SJCRH30 (cell line): ENCODE measurements around the gene RABEP1. TPM values are rescaled to one million over a fixed set of nuclear protein-coding genes. Genes with fewer than 3 reads are reported as not detected.

ENCODE experiments used
- DNase-seq, 2 experiments: peaks; one replicate each; pipeline ENCODE4 v3.0.0-alpha.2; 2015 to 2020
- H3K27ac ChIP-seq: fragments of 250-450 bp; sonication (Bioruptor Pico); 2 replicates; pipeline ENCODE4 v1.5.1; 2020; ENCODE audit warnings: mild to moderate bottlenecking, moderate library complexity
- H3K27me3 ChIP-seq: fragments of 250-450 bp; sonication (Bioruptor Pico); 2 replicates; pipeline ENCODE4 v1.5.1; 2020; ENCODE audit warnings: mild to moderate bottlenecking, moderate library complexity
- H3K36me3 ChIP-seq: fragments of 250-450 bp; sonication (Bioruptor Pico); 2 replicates; pipeline ENCODE4 v1.5.1; 2020; ENCODE audit warnings: mild to moderate bottlenecking, moderate library complexity
- H3K4me1 ChIP-seq: fragments of 250-450 bp; sonication (Bioruptor Pico); 2 replicates; pipeline ENCODE4 v1.5.1; 2020; ENCODE audit warnings: mild to moderate bottlenecking, moderate library complexity
- H3K4me3 ChIP-seq: fragments of 250-450 bp; sonication (Bioruptor Pico); 2 replicates; pipeline ENCODE4 v1.5.1; 2020; ENCODE audit warnings: mild to moderate bottlenecking, moderate library complexity
- H3K9me3 ChIP-seq: fragments of 250-450 bp; sonication (Bioruptor Pico); replicated peaks from 2 replicates; pipeline ENCODE4 v1.5.1; 2020; ENCODE audit warnings: mild to moderate bottlenecking, moderate library complexity
- total RNA-seq: library from RNA; depleted of rRNA; stranded (reverse); fragments of >200 nt; shearing (Covaris generic); gene quantifications from 2 replicates; pipeline ENCODE4 v1.2.3, GENCODE V29; 2014

Gene RABEP1
- total RNA-seq, 1 experiment from 2014 or later, result 28.9 TPM

DNA sequence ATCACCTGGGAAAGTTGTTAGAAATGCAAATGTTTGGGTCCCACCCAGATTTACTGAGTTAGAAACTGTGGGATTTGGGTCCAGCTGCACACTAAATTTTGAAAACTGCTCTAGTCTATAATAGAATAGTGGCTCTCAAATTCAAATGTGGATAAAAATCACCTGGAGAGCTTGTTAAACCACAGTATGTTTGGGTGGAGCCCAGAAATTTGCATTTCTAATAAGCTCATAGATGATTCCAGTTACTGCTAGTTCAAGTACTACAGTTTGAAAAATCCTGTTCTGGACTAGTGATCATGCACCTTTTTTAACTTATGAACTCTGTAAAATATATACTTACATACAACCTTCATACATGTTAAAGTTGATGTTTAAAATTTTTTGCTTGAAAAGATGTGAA lies 27.8 kb downstream of the RABEP1 start:
- Histone ChIP-seq H3K27ac (no peak overlapping the region), H3K27me3 (no peaks in the 10 kb centered on the region), H3K4me3 (no peak overlapping the region), H3K9me3 (no peaks in the 10 kb centered on the region), H3K4me1 (0 out of 2 replicates have a peak, but pooled peaks cover 5% of the 10 kb centered on the region), H3K36me3 (peaks cover 3% of the 10 kb centered on the region; the same call in 1 of the 2 replicates)
- no peak for DNase-seq

DNA sequence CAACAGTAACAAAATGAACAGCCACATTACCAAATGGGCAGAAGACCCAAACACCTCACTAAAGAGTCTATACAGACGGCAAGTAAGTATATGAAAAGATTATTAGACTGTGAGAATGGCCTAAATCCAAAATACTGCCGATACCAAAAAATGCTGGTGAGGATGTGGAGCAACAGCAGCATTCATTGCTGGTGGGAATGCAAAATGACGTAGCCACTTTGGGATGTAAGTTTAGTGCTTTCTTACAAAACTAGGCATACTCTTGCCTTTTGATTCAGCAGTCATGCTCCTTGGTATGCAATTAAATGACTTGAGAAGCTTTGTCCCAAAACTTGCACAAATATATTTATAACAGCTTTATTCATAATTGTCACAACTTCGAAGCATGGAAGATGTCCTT lies 43.8 kb downstream of the RABEP1 start:
- H3K36me3 ChIP-seq, result 0 out of 2 replicates have a peak, but pooled peaks cover 4% of the 10 kb centered on the region
- H3K4me3 ChIP-seq, result no peak overlapping the region
- DNase-seq, result no peak
- H3K9me3 ChIP-seq, result no peaks in the 10 kb centered on the region
- H3K27me3 ChIP-seq, result no peaks in the 10 kb centered on the region
- H3K27ac ChIP-seq, result no peak overlapping the region
- no peaks in the 10 kb centered on the region for H3K4me1 ChIP-seq

DNA sequence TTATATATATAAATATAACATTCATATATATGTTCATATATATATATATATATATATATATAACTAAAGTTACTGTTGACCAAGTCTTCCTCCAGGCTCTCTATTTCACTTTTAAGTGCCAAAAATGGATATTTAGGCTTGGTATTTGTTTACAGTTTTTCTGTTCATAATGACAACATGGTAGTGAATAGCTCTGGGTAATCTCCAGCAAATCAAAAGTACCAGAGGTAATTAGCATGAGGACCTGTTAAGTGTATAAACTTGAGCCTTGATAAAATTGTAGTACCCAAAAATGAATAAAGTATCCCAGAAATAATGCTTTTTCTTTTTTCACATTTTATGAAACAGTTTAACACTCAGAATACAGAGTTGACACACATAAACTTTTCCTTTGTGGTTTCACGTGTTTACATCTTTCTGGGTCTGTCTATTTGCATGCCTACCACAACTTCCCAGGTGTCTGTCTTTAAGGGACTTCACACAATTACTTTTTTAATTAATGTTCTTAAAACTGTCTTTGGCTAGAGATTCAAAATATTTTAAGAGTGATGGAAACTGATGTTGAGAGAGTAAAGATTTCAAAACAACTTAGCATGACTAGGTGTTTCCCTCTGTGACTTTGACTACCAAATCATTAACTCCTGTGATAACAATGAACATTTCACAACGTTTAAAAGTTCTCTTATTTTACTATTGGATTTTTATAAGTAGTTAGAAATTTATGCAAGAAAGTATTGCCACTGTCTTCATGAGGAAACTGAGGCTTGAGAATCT lies 47.9 kb downstream of the RABEP1 start:
- no peak for DNase-seq
- no peaks in the 10 kb centered on the region for H3K27me3 ChIP-seq
- peaks cover 5% of the 10 kb centered on the region for H3K36me3 ChIP-seq
- no peaks in the 10 kb centered on the region for H3K9me3 ChIP-seq
- no peak overlapping the region for H3K27ac ChIP-seq
- H3K4me1 ChIP-seq, result 0 out of 2 replicates have a peak, but pooled peaks cover 6% of the 10 kb centered on the region
- H3K4me3 ChIP-seq, result no peak overlapping the region

DNA sequence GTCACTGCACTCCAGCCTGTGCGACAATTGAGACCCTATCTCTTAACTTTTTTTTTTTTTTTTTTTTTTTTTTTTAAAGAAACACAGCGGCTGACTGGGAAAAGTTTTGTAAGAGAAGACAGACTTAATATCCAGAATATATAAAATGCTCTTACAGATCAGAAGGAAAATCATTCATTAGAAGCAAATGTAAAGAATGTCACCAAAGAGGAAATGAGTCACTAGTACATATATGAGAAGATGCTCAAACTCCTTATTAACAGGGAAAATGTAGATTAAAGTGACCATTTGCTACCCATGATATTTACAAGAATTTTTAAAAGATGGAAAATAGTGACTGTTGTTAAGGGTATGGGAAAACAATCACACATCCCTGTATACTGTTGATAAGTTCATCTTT lies 48.9 kb downstream of the RABEP1 start:
- Histone ChIP-seq H3K27me3 (no peaks in the 10 kb centered on the region), H3K4me1 (0 out of 2 replicates have a peak, but pooled peaks cover 6% of the 10 kb centered on the region), H3K9me3 (no peaks in the 10 kb centered on the region), H3K4me3 (no peak overlapping the region), H3K27ac (no peak overlapping the region; the same call in 1 of the 2 replicates), H3K36me3 (peaks cover 5% of the 10 kb centered on the region)
- no peak for DNase-seq

DNA sequence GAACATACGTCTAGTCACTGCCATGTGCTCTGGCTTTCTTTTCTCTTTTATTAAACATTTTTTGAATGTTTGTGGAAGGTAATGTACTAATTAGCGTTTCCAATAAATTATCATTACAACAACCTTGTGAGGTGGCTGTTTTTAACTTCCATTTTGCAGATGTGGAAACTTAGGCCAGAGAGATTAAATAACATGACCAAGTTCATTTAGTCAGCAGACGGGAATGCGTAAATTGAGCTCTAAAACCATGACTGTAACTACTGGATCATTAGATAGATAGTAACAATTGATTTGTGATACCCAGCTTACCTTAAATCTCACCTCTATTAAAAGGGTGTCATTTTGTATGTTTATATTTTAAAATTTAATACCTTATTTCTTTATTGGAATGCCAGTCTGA lies 49.4 kb downstream of the RABEP1 start:
- no peak overlapping the region; the same call in 1 of the 2 replicates for H3K27ac ChIP-seq
- H3K9me3 ChIP-seq, result no peaks in the 10 kb centered on the region
- no peak overlapping the region for H3K4me3 ChIP-seq
- peaks cover 5% of the 10 kb centered on the region for H3K36me3 ChIP-seq
- 0 out of 2 replicates have a peak, but pooled peaks cover 6% of the 10 kb centered on the region for H3K4me1 ChIP-seq
- no peak for DNase-seq
- no peaks in the 10 kb centered on the region for H3K27me3 ChIP-seq

DNA sequence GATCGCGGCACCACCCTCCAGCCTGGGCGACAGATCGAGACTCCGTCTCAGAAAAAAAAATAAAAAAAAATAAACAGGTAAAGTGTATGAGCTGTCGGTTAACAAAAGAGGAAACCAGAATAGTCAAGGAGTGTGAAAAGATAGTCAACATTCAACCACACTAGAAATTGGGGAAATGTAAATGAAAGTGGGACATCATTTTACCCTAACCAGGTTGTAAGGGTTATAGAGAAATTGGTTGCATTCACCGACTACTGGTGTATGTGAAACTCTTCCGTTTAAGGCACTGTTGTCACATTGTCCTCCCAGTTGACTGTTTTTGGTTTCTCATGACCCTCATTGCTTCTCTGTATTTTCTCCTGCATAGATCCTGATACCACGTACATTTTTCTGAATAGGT lies 62.8 kb downstream of the RABEP1 start:
- Histone ChIP-seq H3K4me1 (no peaks in the 10 kb centered on the region), H3K9me3 (no peaks in the 10 kb centered on the region), H3K27me3 (no peaks in the 10 kb centered on the region), H3K27ac (no peak overlapping the region), H3K36me3 (no peaks in the 10 kb centered on the region; the same call in 1 of the 2 replicates), H3K4me3 (no peak overlapping the region)
- no peak for DNase-seq

DNA sequence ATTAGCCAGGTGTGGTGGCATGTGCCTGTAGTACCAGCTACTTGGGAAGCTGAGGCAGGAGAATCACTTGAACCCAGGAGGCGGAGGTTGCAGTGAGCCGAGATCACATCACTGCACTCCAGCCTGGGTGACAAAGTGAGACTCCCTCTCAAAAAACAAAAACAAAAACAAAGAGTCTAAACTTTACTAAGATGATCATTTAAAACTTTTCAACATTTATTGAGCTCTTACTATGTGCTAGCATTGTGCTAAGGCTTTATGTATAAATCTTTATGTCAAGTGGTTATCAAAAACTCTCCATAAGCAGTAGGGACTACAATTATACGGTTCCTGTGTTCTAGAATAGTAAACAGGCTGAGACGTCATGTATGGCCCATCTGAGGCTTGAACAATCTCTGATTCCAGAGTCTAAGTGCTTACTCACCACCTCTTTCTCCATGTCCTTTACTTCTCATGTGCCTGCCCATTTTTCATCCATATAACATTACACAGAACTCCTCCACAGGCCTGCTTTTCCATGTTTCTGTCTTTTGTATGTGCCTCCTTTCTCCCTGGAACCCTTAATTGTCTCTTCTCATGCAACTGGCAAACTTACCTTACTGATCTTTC lies 70.7 kb downstream of the RABEP1 start:
- no peak for DNase-seq
- H3K27ac ChIP-seq, result no peak overlapping the region
- no peaks in the 10 kb centered on the region for H3K4me1 ChIP-seq
- H3K9me3 ChIP-seq, result no peaks in the 10 kb centered on the region
- peaks cover 6% of the 10 kb centered on the region for H3K36me3 ChIP-seq
- H3K4me3 ChIP-seq, result no peak overlapping the region
- H3K27me3 ChIP-seq, result no peaks in the 10 kb centered on the region

DNA sequence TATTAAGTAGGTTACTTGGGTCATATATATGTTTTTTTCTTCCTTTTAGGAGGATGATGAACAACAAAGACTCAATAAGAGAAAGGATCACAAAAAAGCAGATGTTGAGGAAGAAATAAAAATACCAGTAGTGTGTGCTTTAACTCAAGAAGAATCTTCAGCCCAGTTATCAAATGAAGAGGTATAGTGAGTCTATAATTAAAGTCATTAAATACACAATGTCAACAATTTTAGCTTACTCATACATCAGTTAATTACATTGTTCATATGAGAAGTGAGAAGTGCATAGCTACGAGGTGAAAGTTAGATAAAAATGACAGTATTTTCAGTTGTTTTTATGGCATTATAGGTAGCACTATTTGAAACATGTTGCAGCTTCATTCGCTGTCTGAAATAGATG lies 72.2 kb downstream of the RABEP1 start:
- Histone ChIP-seq H3K9me3 (no peaks in the 10 kb centered on the region), H3K4me3 (no peak overlapping the region), H3K27ac (no peak overlapping the region), H3K36me3 (peaks cover 8% of the 10 kb centered on the region; the same call in 1 of the 2 replicates), H3K27me3 (no peaks in the 10 kb centered on the region), H3K4me1 (no peaks in the 10 kb centered on the region)
- DNase-seq, result no peak

DNA sequence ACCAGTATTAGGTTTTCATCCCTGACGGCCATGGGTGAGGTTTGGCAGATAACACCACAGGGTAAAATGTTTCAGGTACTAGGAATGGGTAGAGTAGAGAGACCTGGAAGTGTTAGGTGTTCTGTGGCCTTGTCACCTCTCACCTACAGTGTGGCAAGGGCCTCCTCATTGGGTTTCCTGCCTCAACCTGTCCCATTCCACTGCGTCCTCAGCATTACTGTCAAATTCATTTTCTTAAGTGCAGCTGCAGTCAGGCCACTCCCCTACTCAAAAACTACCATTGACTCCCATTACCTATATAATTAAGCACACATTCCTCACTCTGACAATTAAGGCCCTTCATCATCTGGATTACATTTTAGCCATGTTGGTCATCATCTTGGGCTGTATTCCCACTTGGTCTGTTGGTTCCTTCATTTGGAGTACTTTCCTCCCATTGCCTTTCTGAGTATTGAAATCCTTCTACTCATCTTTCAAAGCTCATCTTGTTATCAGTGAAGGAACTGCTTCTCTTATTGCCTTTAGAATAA lies 72.9 kb downstream of the RABEP1 start:
- no peak overlapping the region for H3K27ac ChIP-seq
- H3K27me3 ChIP-seq, result no peaks in the 10 kb centered on the region
- no peaks in the 10 kb centered on the region for H3K4me1 ChIP-seq
- peaks cover 9% of the 10 kb centered on the region; the same call in 1 of the 2 replicates for H3K36me3 ChIP-seq
- no peak for DNase-seq
- H3K9me3 ChIP-seq, result no peaks in the 10 kb centered on the region
- H3K4me3 ChIP-seq, result no peak overlapping the region

DNA sequence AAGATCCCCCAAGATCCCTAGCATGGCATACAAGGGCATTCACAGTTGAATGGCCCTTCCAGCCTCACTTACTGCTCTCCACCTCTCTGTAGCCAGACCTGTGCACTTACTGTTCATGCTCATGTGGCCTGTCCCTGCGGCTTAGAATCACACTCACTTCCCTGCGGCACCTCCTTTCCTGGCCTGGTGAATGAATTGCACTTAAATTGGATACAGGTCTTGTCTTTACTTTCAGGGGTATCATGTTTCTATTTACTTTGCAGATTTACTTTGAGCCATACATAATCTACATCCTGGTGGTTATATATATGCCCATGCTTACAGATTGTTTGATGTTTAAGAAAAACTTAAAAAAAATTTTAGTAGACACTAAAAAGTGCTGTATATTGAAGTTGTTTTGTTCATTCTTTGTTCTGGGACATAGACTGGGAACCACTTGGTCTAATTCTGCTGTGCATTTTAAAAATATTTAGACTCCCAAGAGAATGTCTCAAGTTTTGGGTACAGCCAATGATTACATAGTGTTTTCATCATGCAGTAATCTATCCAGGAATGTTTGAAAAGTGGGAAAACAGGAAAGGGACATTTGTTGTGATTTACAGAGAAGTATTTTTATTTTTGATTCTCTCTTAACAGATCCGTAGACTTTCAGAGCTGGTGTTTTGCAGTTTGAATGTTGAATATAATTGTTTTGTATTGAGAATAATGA lies 73.5 kb downstream of the RABEP1 start:
- DNase-seq, result peak in 1 of 2 experiments; percentile 22
- H3K9me3 ChIP-seq, result no peaks in the 10 kb centered on the region
- no peaks in the 10 kb centered on the region for H3K4me1 ChIP-seq
- H3K27me3 ChIP-seq, result no peaks in the 10 kb centered on the region
- peaks cover 9% of the 10 kb centered on the region; the same call in 1 of the 2 replicates for H3K36me3 ChIP-seq
- H3K27ac ChIP-seq, result no peak overlapping the region
- no peak overlapping the region for H3K4me3 ChIP-seq

DNA sequence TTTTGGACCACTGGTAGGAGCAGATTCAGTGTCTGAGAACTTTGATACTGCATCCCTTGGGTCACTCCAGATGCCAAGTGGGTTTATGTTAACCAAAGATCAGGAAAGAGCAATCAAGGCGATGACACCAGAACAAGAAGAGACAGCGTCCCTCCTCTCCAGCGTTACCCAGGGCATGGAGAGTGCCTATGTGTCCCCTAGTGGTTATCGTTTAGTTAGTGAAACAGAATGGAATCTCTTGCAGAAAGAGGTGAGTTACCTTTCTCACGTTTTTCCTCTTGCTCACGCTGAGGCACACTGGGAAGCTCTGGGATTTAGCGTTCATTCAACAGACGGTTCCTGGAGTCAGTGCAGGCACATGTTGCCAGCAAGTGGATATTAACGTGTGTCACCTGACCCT lies 79.3 kb downstream of the RABEP1 start:
- Histone ChIP-seq H3K36me3 (peaks cover 5% of the 10 kb centered on the region), H3K27ac (no peak overlapping the region), H3K9me3 (no peaks in the 10 kb centered on the region), H3K4me1 (no peaks in the 10 kb centered on the region), H3K4me3 (no peak overlapping the region), H3K27me3 (no peaks in the 10 kb centered on the region)
- DNase-seq, result no peak

DNA sequence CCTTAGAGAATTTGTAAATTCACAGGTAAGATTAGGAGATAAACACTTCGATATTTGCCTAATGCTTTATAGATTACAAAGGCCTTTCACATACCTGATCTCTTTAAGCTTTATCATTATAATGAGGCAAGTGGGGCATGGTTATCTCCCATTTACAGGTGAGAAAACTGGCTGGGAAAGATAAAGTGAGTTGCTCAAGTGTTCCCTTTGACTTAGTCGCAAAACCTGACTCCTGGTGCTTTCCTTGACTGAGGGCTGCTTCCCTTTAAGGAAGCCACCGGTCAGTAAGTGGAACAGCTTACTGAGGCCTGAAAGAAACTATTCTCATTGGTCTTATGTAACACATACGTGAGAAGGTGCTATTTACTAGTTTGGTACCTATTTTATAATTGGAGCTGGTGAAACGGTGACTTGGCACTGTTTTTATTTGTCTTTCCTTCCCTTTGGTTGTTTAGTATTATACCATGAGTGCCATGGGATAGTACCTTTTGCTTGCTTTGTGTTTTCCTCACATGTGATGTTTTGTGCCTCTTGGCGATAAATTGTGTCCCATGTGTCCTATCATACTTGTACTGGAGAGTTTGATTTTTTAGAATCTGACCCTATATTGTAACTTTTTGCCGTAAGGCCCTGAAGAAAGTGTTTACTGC lies 80.2 kb downstream of the RABEP1 start:
- Histone ChIP-seq H3K36me3 (peaks cover 5% of the 10 kb centered on the region), H3K9me3 (no peaks in the 10 kb centered on the region), H3K4me3 (no peak overlapping the region), H3K27me3 (no peaks in the 10 kb centered on the region), H3K27ac (no peak overlapping the region), H3K4me1 (no peaks in the 10 kb centered on the region)
- DNase-seq, result no peak

DNA sequence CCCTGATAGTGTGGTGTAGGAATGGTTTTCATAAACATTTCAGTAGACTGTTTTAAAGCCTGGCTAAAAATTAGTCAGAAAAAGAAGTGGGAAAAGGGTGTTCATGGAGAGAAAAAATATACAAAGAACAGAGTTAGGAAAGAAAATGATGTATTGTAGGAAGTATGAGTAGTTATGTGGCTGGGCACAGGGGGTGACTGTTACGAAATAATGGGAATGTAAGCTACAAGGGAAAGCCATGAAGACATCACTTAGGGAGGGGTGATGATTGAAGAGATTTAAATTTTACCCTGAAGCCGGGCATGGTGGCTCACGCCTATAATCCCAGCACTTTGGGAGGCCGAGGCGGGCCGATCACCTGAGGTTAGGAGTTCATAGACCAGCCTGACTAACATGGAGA lies 82.1 kb downstream of the RABEP1 start:
- H3K27me3 ChIP-seq, result no peaks in the 10 kb centered on the region
- H3K27ac ChIP-seq, result no peak overlapping the region
- no peaks in the 10 kb centered on the region for H3K4me1 ChIP-seq
- DNase-seq, result no peak
- no peak overlapping the region for H3K4me3 ChIP-seq
- no peaks in the 10 kb centered on the region for H3K9me3 ChIP-seq
- H3K36me3 ChIP-seq, result peaks cover 5% of the 10 kb centered on the region

DNA sequence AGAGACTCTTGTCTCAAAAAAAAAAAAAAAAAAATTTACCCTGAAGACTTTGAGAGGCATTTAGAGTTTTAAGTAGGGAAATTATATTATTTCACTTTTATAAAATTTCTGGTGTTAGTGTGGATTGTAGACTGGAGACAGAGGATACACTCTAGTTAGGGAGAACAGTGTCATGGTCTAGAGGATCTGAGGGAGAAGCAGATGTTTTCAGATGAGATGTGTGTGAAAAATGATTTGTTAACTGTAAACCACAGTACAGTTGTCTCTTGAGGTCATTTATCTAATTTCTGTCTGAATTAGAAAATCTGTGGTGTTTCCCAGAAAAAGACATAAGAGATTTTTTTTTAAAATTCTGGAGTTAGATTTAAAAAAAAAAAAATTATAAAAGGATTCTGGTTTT lies 82.6 kb downstream of the RABEP1 start:
- Histone ChIP-seq H3K4me3 (no peak overlapping the region), H3K9me3 (no peaks in the 10 kb centered on the region), H3K4me1 (no peaks in the 10 kb centered on the region), H3K27ac (no peak overlapping the region), H3K36me3 (peaks cover 3% of the 10 kb centered on the region), H3K27me3 (no peaks in the 10 kb centered on the region)
- no peak for DNase-seq
